ENCODE data around the gene PODXL2.
A peak's percentile ranks its signal among the peaks of the same experiment; 100 is the strongest.

The PODXL2 gene

GRCh38 chr3:127689266-127689860, 60.4 kb downstream of the PODXL2 start:
- no peak for DNase-seq (ENCODE audit: low read depth)
- H3K4me3 ChIP-seq (ENCODE audit: low read depth, low read length): no peak overlapping the region
- TF ChIP-seq CTCF (IDR thresholded peaks at IDR 0.05; ENCODE audit: low read depth, low read length, missing control alignments): no peak
- in situ Hi-C loops (cut with HindIII; ENCODE audit: low sequenced_read_pairs): no loop called here

GRCh38 chr3:127690106-127690505, 61.1 kb downstream of the PODXL2 start:
- TF ChIP-seq CTCF (IDR thresholded peaks at IDR 0.05; ENCODE audit: low read depth, low read length, missing control alignments): no peak
- peak; percentile 45 for DNase-seq (ENCODE audit: low read depth)
- H3K4me3 ChIP-seq (ENCODE audit: low read depth, low read length): no peak overlapping the region
- in situ Hi-C loops (cut with HindIII; ENCODE audit: low sequenced_read_pairs): no loop called here

- no peak for DNase-seq (ENCODE audit: low read depth)
- no peak overlapping the region for H3K4me3 ChIP-seq (ENCODE audit: low read depth, low read length)
- peak; percentile 84 for TF ChIP-seq CTCF (IDR thresholded peaks at IDR 0.05; ENCODE audit: low read depth, low read length, missing control alignments)
- in situ Hi-C loops (cut with HindIII; ENCODE audit: low sequenced_read_pairs): no loop called here
These were observed 62.0 kb downstream of the PODXL2 start for GRCh38 chr3:127690823-127691452.

GRCh38 chr3:127691489-127691888, 62.5 kb downstream of the PODXL2 start:
- DNase-seq (ENCODE audit: low read depth): no peak
- in situ Hi-C loops (cut with HindIII; ENCODE audit: low sequenced_read_pairs): no loop called here
- no peak overlapping the region for H3K4me3 ChIP-seq (ENCODE audit: low read depth, low read length)
- TF ChIP-seq CTCF (IDR thresholded peaks at IDR 0.05; ENCODE audit: low read depth, low read length, missing control alignments): no peak

- in situ Hi-C loops (cut with HindIII; ENCODE audit: low sequenced_read_pairs): no loop called here
- no peak for TF ChIP-seq CTCF (IDR thresholded peaks at IDR 0.05; ENCODE audit: low read depth, low read length, missing control alignments)
- DNase-seq (ENCODE audit: low read depth): no peak
- no peak overlapping the region for H3K4me3 ChIP-seq (ENCODE audit: low read depth, low read length)
These were observed 63.0 kb downstream of the PODXL2 start for GRCh38 chr3:127691974-127692373.

- TF ChIP-seq CTCF (IDR thresholded peaks at IDR 0.05; ENCODE audit: low read depth, low read length, missing control alignments): no peak
- no peak overlapping the region for H3K4me3 ChIP-seq (ENCODE audit: low read depth, low read length)
- in situ Hi-C loops (cut with HindIII; ENCODE audit: low sequenced_read_pairs): no loop called here
- no peak for DNase-seq (ENCODE audit: low read depth)
These were observed 63.7 kb downstream of the PODXL2 start for GRCh38 chr3:127692501-127693335.

All from astrocyte of the cerebellum (primary cell).